Suprapubic skin (tissue), 4 donors: Measurements from ENCODE around the gene C14orf119. TPM values are rescaled to one million over a fixed set of nuclear protein-coding genes. Genes with fewer than 3 reads are reported as not detected.

Source experiments
- DNase-seq, 2 donors: peaks; one replicate each; pipeline ENCODE4 v3.0.0-alpha.2; 2019; ENCODE audit warnings: low spot score in 2 of 2
- H3K27ac ChIP-seq: fragments of 200-600 bp; sonication (generic); one replicate; pipeline ENCODE4 v1.5.1; 2019
- H3K27me3 ChIP-seq: fragments of 200-600 bp; sonication (generic); one replicate; pipeline ENCODE4 v1.5.1; 2019
- H3K36me3 ChIP-seq: fragments of 200-600 bp; sonication (generic); one replicate; pipeline ENCODE4 v1.5.1; 2019
- H3K4me1 ChIP-seq: fragments of 200-600 bp; sonication (generic); one replicate; pipeline ENCODE4 v1.5.1; 2019
- H3K4me3 ChIP-seq: fragments of 200-600 bp; sonication (generic); one replicate; pipeline ENCODE4 v1.5.1; 2019; ENCODE audit warnings: mild to moderate bottlenecking
- H3K9me3 ChIP-seq: fragments of 200-600 bp; sonication (generic); one replicate; pipeline ENCODE4 v1.5.1; 2019
- EP300 ChIP-seq: sonication (generic); formaldehyde crosslinking; IDR thresholded peaks from one replicate; pipeline ENCODE4 v1.6.1; 2017; ENCODE audit warnings: antibody characterized with exemption
- POLR2A ChIP-seq, 2 donors: fragments of 450-650 bp; IDR thresholded peaks; one replicate each; pipeline ENCODE4 v1.6.1; 2017; ENCODE audit warnings: antibody characterized with exemption in 2 of 2, mild to moderate bottlenecking in 2 of 2, moderate library complexity in 2 of 2
- POLR2AphosphoS5 ChIP-seq, 3 donors: sonication (generic); formaldehyde crosslinking; IDR thresholded peaks; one replicate each; pipeline ENCODE4 v1.6.1; 2017; ENCODE audit warnings: antibody characterized with exemption in 3 of 3
- WGBS: methylation state at CpG from one replicate; pipeline ENCODE4 v1.1.5; 2018; 5-methylcytosine and 5-hydroxymethylcytosine counted together
- total RNA-seq, 4 donors: library from RNA; depleted of rRNA; stranded (reverse); fragments of >200 nt; gene quantifications; one replicate each; pipeline ENCODE4 v1.1.0, GENCODE V29; 2016
- TF ChIP-seq, protein P1 (sequence below), 2 donors: fragments of 200-600 bp in 1 of 2; fragments of 450-650 bp in 1 of 2; sonication (generic) in 1 of 2; IDR thresholded peaks; one replicate each; pipeline ENCODE4 v1.5.1; 2016 to 2019; ENCODE audit warnings: antibody characterized with exemption in 2 of 2, mild to moderate bottlenecking in 1 of 2, moderate library complexity in 1 of 2

The C14orf119 gene
- total RNA-seq, 4 donors from 2014 or later, result 10.1 to 22.7 (median 18.6) TPM

GRCh38 chr14:23057757-23058653, 37.3 kb upstream of the C14orf119 start:
- 3% methylated on average over 13 of the region's 51 CpGs for WGBS
- TF ChIP-seq EP300, result no peak
- no peak for TF ChIP-seq POLR2A (IDR thresholded peaks at IDR 0.05)
- TF ChIP-seq POLR2AphosphoS5 (IDR thresholded peaks at IDR 0.05), result peak in 1 of 3 donors; percentile 30
- TF ChIP-seq, protein P1, sequence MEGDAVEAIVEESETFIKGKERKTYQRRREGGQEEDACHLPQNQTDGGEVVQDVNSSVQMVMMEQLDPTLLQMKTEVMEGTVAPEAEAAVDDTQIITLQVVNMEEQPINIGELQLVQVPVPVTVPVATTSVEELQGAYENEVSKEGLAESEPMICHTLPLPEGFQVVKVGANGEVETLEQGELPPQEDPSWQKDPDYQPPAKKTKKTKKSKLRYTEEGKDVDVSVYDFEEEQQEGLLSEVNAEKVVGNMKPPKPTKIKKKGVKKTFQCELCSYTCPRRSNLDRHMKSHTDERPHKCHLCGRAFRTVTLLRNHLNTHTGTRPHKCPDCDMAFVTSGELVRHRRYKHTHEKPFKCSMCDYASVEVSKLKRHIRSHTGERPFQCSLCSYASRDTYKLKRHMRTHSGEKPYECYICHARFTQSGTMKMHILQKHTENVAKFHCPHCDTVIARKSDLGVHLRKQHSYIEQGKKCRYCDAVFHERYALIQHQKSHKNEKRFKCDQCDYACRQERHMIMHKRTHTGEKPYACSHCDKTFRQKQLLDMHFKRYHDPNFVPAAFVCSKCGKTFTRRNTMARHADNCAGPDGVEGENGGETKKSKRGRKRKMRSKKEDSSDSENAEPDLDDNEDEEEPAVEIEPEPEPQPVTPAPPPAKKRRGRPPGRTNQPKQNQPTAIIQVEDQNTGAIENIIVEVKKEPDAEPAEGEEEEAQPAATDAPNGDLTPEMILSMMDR (IDR thresholded peaks at IDR 0.05), result peak; percentile 88 to 94
- Histone ChIP-seq H3K4me3 (peak overlapping the region; percentile 65), H3K9me3 (no peaks in the 10 kb centered on the region), H3K27me3 (no peaks in the 10 kb centered on the region), H3K27ac (no peak overlapping the region), H3K4me1 (peaks cover 27% of the 10 kb centered on the region), H3K36me3 (peaks cover 45% of the 10 kb centered on the region)
- peak; percentile 90 to 95 for DNase-seq

DNA sequence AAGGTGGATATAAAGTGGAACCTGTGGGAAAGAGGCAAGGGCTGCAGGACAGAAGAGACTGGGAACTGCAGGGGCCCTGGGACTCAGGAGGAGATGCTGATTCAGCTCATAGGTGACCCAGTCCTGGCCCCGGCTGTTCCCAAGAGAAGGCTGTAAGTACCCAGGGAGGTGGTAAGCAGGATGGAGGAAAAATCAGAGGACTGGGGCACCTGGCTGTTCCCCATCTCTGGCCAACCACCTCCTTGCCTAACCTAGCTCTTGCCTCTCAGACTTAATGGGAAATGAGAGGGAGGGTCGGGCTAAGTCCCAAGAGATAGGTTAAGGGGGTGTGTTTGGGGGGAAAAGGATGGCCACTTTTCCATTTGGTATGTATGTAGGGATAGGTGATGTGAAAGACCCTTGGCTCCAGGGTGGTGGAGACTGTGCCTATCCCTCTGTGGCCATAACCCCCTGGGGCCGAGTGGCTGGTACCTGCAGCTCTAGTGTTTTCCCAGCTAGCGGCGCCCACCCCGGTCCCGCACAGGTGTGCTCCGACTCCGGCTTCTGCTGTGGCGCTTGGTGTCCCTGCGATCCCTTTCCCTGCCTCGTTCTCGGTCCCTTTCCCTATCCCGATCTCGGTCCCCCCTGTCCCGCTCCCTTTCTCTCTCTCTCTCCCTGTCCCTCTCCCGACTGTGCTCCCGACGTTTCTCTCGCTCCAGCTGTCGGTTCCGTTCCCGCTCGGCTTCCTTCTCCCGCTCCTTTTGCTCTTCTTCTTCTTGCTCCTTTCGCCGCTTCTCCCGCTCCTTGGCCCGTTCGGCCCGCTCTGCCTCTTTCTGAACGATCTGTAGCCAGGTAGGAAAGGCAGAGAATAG, 36.4 kb upstream of the C14orf119 start:
- peaks cover 27% of the 10 kb centered on the region for H3K4me1 ChIP-seq
- H3K36me3 ChIP-seq, result peaks cover 53% of the 10 kb centered on the region
- no peak overlapping the region for H3K27ac ChIP-seq
- H3K4me3 ChIP-seq, result no peak overlapping the region
- H3K9me3 ChIP-seq, result no peaks in the 10 kb centered on the region
- DNase-seq, result peak in 1 of 2 donors; percentile 37
- TF ChIP-seq POLR2A (IDR thresholded peaks at IDR 0.05), result no peak
- no peak for TF ChIP-seq EP300
- TF ChIP-seq, protein P1 (IDR thresholded peaks at IDR 0.05), result no peak
- TF ChIP-seq POLR2AphosphoS5 (IDR thresholded peaks at IDR 0.05), result no peak
- no peaks in the 10 kb centered on the region for H3K27me3 ChIP-seq
- WGBS, result 90% methylated on average over 32 of the region's 32 CpGs

GRCh38 chr14:23060536-23061260, 34.6 kb upstream of the C14orf119 start:
- WGBS, result 96% methylated on average over 17 of the region's 17 CpGs

GRCh38 chr14:23062002-23062401, 33.3 kb upstream of the C14orf119 start:
- Histone ChIP-seq H3K4me3 (no peak overlapping the region), H3K36me3 (peaks cover 77% of the 10 kb centered on the region), H3K27ac (no peak overlapping the region), H3K4me1 (peaks cover 14% of the 10 kb centered on the region), H3K27me3 (no peaks in the 10 kb centered on the region), H3K9me3 (no peaks in the 10 kb centered on the region)
- peak in 1 of 2 donors; percentile 71 for DNase-seq
- TF ChIP-seq POLR2A (IDR thresholded peaks at IDR 0.05) (no peak), EP300 (no peak), POLR2AphosphoS5 (IDR thresholded peaks at IDR 0.05) (no peak)
- WGBS, result 36% methylated on average over 4 of the region's 4 CpGs

More at GRCh38 chr14:23060536-23061260, 34.6 kb upstream of the C14orf119 start:
- Histone ChIP-seq H3K27me3 (no peaks in the 10 kb centered on the region), H3K4me1 (peaks cover 27% of the 10 kb centered on the region), H3K27ac (no peak overlapping the region), H3K4me3 (no peak overlapping the region), H3K9me3 (no peaks in the 10 kb centered on the region), H3K36me3 (peaks cover 65% of the 10 kb centered on the region)
- peak in 1 of 2 donors; percentile 43 for DNase-seq
- no peak for TF ChIP-seq POLR2A (IDR thresholded peaks at IDR 0.05)

DNA sequence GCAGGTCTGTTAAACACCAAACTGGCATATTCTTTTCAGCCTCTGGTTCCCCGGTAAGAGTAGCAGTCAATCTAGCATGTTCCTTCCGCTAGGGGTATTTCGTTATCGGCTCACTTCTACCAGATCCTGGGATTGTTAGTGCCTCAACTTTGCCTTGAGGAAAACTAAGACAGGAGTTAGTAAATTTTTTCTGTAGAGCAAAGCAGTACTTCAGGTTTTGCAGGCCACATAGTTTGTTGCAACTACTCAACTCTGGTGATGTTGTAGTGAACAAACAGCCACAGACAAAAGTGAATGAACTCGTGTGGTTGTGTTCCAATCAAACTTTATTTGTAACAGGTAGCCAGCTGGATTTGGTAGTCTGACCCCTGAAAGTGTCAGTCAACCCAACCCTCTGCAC, 31.7 kb upstream of the C14orf119 start:
- TF ChIP-seq, protein P1 (IDR thresholded peaks at IDR 0.05), result no peak
- TF ChIP-seq POLR2AphosphoS5 (IDR thresholded peaks at IDR 0.05) (no peak), EP300 (no peak), POLR2A (IDR thresholded peaks at IDR 0.05) (no peak)
- Histone ChIP-seq H3K36me3 (peaks cover 93% of the 10 kb centered on the region), H3K4me3 (no peak overlapping the region), H3K9me3 (no peaks in the 10 kb centered on the region), H3K27me3 (no peaks in the 10 kb centered on the region), H3K4me1 (peaks cover 18% of the 10 kb centered on the region), H3K27ac (no peak overlapping the region)
- WGBS, result 71% methylated on average over 5 of the region's 5 CpGs
- DNase-seq, result no peak
